ENCODE measurements around the gene NXPH3.

GRCh38 chr17:49580981-49581647 is 5.4 kb downstream of the NXPH3 start:
- TF ChIP-seq CTCF (IDR thresholded peaks at IDR 0.05) = no peak
- TF ChIP-seq POLR2A (IDR thresholded peaks at IDR 0.05) = no peak

Data from uterus (tissue), 2 donors.